GM23338 (cell line): ENCODE results near the gene TMCO4. TPM values are rescaled to one million over a fixed set of nuclear protein-coding genes. Genes with fewer than 3 reads are reported as not detected.

Experiments used
- ATAC-seq: fragments of 200-7000 bp; cut with Tn5 transposase; 3 replicates; pipeline ENCODE4 v1.9.1; 2020
- DNase-seq: peaks from one replicate; pipeline ENCODE4 v3.0.0-alpha.2; 2015; ENCODE audit warnings: low spot score
- H2AFZ ChIP-seq: fragments of 200-600 bp; sonication (generic); 2 replicates; pipeline ENCODE4 v1.8.0; 2016; ENCODE audit warnings: antibody characterized with exemption, mild to moderate bottlenecking, moderate library complexity
- H3F3A ChIP-seq: fragments of 200-600 bp; sonication (generic); replicated peaks from 2 replicates; pipeline ENCODE4 v1.8.0; 2017; ENCODE audit warnings: antibody characterized with exemption, mixed run types, low read depth
- H3K27ac ChIP-seq: fragments of 200-600 bp; sonication (generic); 2 replicates; pipeline ENCODE4 v1.6.1; 2016; ENCODE audit warnings: low read depth
- H3K27me3 ChIP-seq: fragments of 200-600 bp; sonication (generic); 2 replicates; pipeline ENCODE4 v1.8.0; 2016; ENCODE audit warnings: mild to moderate bottlenecking, mixed run types, moderate library complexity; ENCODE audit not compliant: insufficient read depth
- H3K36me3 ChIP-seq: fragments of 200-600 bp; sonication (generic); 2 replicates; pipeline ENCODE4 v1.8.0; 2016; ENCODE audit warnings: mild to moderate bottlenecking; ENCODE audit not compliant: insufficient read depth
- H3K4me1 ChIP-seq: fragments of 200-600 bp; sonication (generic); 2 replicates; pipeline ENCODE4 v1.8.0; 2016; ENCODE audit warnings: mild to moderate bottlenecking, moderate library complexity; ENCODE audit not compliant: insufficient read depth
- H3K4me2 ChIP-seq: fragments of 200-600 bp; sonication (generic); 2 replicates; pipeline ENCODE4 v1.7.1; 2017; ENCODE audit warnings: mixed run types
- H3K4me3 ChIP-seq: fragments of 200-600 bp; sonication (generic); 2 replicates; pipeline ENCODE4 v1.6.1; 2016; ENCODE audit warnings: mixed run types
- H3K79me2 ChIP-seq: fragments of 200-600 bp; sonication (generic); replicated peaks from 2 replicates; pipeline ENCODE4 v1.8.0; 2017; ENCODE audit warnings: mild to moderate bottlenecking; ENCODE audit not compliant: insufficient read depth
- H3K9me2 ChIP-seq: fragments of 200-600 bp; sonication (generic); 2 replicates; pipeline ENCODE4 v1.8.0; 2017; ENCODE audit not compliant: insufficient read depth
- H4K20me1 ChIP-seq: fragments of 200-600 bp; sonication (generic); replicated peaks from 2 replicates; pipeline ENCODE4 v1.8.0; 2017; ENCODE audit warnings: mild to moderate bottlenecking; ENCODE audit not compliant: insufficient read depth
- H3K27ac Mint-ChIP-seq: 2 replicates; pipeline ENCODE4 v1.8.0; 2020; ENCODE audit warnings: inconsistent platforms, mild to moderate bottlenecking, moderate library complexity, mixed read lengths
- H3K27me3 Mint-ChIP-seq: 3 replicates; pipeline ENCODE4 v1.8.0; 2022; ENCODE audit warnings: low read depth, mild to moderate bottlenecking, moderate library complexity, mixed read lengths, inconsistent platforms; ENCODE audit not compliant: insufficient read depth, poor library complexity
- H3K36me3 Mint-ChIP-seq: 3 replicates; pipeline ENCODE4 v1.8.0; 2021; ENCODE audit warnings: low read depth, mild to moderate bottlenecking, inconsistent platforms, moderate library complexity, mixed read lengths
- H3K4me1 Mint-ChIP-seq: 3 replicates; pipeline ENCODE4 v1.8.0; 2020; ENCODE audit warnings: mild to moderate bottlenecking, inconsistent platforms, mixed read lengths
- H3K4me3 Mint-ChIP-seq: 3 replicates; pipeline ENCODE4 v1.8.0; 2021; ENCODE audit warnings: moderate library complexity, mild to moderate bottlenecking, inconsistent platforms, mixed read lengths
- H3K9me3 Mint-ChIP-seq: 3 replicates; pipeline ENCODE4 v1.8.0; 2020; ENCODE audit warnings: moderate library complexity, mild to moderate bottlenecking, inconsistent platforms, mixed read lengths
- CREB1 ChIP-seq: fragments of 250-450 bp; sonication (Bioruptor Pico); IDR thresholded peaks from 2 replicates; pipeline ENCODE4 v1.5.0; 2020; ENCODE audit warnings: low read depth, mild to moderate bottlenecking, moderate library complexity
- EZH2 ChIP-seq: fragments of 200-600 bp; sonication (generic); IDR thresholded peaks from one replicate; pipeline ENCODE4 v1.8.0; 2017; ENCODE audit warnings: antibody characterized with exemption, mild to moderate bottlenecking, low read depth; ENCODE audit not compliant: unreplicated experiment
- EZH2phosphoT487 ChIP-seq: fragments of 200-600 bp; sonication (generic); IDR thresholded peaks from one replicate; pipeline ENCODE4 v1.8.1; 2018; ENCODE audit warnings: antibody characterized with exemption; ENCODE audit not compliant: unreplicated experiment
- JUNB ChIP-seq: IDR thresholded peaks from one replicate; pipeline ENCODE4 v1.6.1; 2016; ENCODE audit warnings: antibody characterized with exemption; ENCODE audit not compliant: unreplicated experiment
- POLR2AphosphoS5 ChIP-seq: IDR thresholded peaks from 2 replicates; pipeline ENCODE4 v1.6.1; 2016; ENCODE audit warnings: antibody characterized with exemption, low read depth
- STAT1 ChIP-seq: IDR thresholded peaks from one replicate; pipeline ENCODE4 v1.6.1; 2016; ENCODE audit warnings: antibody characterized with exemption; ENCODE audit not compliant: unreplicated experiment
- ZNF114 ChIP-seq: fragments of 250-450 bp; sonication (Bioruptor Pico); IDR thresholded peaks from 2 replicates; pipeline ENCODE4 v1.5.0; 2020; ENCODE audit warnings: mild to moderate bottlenecking, moderate library complexity
- ZNF331 ChIP-seq: fragments of 250-450 bp; sonication (Bioruptor Pico); IDR thresholded peaks from 2 replicates; pipeline ENCODE4 v1.5.0; 2020; ENCODE audit warnings: low read depth, mild to moderate bottlenecking, moderate library complexity
- polyA plus RNA-seq: library from polyadenylated mRNA; unstranded; fragments of >200 nt; fragmentation: Nextera tagmentation; extraction: Ambion mirVana; gene quantifications from 2 replicates; pipeline ENCODE4 v1.2.1, GENCODE V29; 2016
- total RNA-seq: library from RNA; depleted of rRNA; stranded (reverse); fragments of >200 nt; shearing (Covaris generic); gene quantifications from 2 replicates; pipeline ENCODE4 v1.2.3, GENCODE V29; 2014
- TF ChIP-seq, protein P1 (sequence below): fragments of 250-450 bp; sonication (Bioruptor Pico); IDR thresholded peaks from 2 replicates; pipeline ENCODE4 v1.5.0; 2020; ENCODE audit warnings: mild to moderate bottlenecking, moderate library complexity
- TF ChIP-seq, protein P2 (sequence below), 2 experiments: fragments of 200-600 bp in 1 of 2; sonication (generic) in 1 of 2; conservative IDR thresholded peaks; 2 replicates each; pipeline versions ENCODE4 v1.5.1 to v1.6.1; 2016 to 2017; ENCODE audit warnings: antibody characterized with exemption in 2 of 2, low read depth in 2 of 2, mild to moderate bottlenecking in 2 of 2, moderate library complexity in 1 of 2
- TF ChIP-seq, protein P3 (sequence below): IDR thresholded peaks from 2 replicates; pipeline ENCODE4 v1.6.1; 2016; ENCODE audit warnings: antibody characterized with exemption

Gene TMCO4
- total and polyA plus RNA-seq, 2 experiments from 2014 or later, result 2.6 to 6.9 TPM

DNA sequence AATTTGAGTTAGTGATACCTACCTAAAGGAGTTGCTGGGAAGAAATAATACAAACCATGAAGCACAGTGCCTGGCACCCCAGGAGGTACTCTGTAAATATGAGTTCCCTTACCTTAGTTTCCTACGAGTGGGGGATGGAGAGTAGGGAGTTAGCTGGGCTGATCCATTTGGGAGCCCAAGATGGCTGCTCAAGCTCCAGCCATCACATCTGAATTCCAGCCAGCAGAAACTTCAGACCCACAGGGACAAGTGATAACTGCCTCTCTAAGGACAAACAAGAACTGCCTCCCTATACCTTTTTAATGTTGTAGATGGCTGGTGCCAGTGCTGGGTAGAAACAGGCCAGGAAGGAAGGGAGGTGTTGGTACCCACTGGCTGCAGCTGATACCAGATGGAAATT lies 112.3 kb downstream of the TMCO4 start:
- Mint-ChIP-seq H3K36me3 (peaks cover 24% of the 10 kb centered on the region), H3K27me3 (peaks cover 11% of the 10 kb centered on the region), H3K27ac (no peak overlapping the region), H3K9me3 (peaks cover 16% of the 10 kb centered on the region), H3K4me1 (peaks cover 10% of the 10 kb centered on the region), H3K4me3 (no peak overlapping the region)
- H3K36me3 ChIP-seq, result no peaks in the 10 kb centered on the region
- no peaks in the 10 kb centered on the region for H4K20me1 ChIP-seq
- H3K4me2 ChIP-seq, result no peak overlapping the region
- no peaks in the 10 kb centered on the region for H3F3A ChIP-seq
- no peaks in the 10 kb centered on the region for H3K27me3 ChIP-seq
- no peak for DNase-seq
- TF ChIP-seq ZNF114 (CRISPR knock-in tag) (no peak), ZNF331 (no peak), EZH2 (no peak), JUNB (no peak), POLR2AphosphoS5 (no peak), EZH2phosphoT487 (no peak), STAT1 (no peak)
- TF ChIP-seq, protein P1, sequence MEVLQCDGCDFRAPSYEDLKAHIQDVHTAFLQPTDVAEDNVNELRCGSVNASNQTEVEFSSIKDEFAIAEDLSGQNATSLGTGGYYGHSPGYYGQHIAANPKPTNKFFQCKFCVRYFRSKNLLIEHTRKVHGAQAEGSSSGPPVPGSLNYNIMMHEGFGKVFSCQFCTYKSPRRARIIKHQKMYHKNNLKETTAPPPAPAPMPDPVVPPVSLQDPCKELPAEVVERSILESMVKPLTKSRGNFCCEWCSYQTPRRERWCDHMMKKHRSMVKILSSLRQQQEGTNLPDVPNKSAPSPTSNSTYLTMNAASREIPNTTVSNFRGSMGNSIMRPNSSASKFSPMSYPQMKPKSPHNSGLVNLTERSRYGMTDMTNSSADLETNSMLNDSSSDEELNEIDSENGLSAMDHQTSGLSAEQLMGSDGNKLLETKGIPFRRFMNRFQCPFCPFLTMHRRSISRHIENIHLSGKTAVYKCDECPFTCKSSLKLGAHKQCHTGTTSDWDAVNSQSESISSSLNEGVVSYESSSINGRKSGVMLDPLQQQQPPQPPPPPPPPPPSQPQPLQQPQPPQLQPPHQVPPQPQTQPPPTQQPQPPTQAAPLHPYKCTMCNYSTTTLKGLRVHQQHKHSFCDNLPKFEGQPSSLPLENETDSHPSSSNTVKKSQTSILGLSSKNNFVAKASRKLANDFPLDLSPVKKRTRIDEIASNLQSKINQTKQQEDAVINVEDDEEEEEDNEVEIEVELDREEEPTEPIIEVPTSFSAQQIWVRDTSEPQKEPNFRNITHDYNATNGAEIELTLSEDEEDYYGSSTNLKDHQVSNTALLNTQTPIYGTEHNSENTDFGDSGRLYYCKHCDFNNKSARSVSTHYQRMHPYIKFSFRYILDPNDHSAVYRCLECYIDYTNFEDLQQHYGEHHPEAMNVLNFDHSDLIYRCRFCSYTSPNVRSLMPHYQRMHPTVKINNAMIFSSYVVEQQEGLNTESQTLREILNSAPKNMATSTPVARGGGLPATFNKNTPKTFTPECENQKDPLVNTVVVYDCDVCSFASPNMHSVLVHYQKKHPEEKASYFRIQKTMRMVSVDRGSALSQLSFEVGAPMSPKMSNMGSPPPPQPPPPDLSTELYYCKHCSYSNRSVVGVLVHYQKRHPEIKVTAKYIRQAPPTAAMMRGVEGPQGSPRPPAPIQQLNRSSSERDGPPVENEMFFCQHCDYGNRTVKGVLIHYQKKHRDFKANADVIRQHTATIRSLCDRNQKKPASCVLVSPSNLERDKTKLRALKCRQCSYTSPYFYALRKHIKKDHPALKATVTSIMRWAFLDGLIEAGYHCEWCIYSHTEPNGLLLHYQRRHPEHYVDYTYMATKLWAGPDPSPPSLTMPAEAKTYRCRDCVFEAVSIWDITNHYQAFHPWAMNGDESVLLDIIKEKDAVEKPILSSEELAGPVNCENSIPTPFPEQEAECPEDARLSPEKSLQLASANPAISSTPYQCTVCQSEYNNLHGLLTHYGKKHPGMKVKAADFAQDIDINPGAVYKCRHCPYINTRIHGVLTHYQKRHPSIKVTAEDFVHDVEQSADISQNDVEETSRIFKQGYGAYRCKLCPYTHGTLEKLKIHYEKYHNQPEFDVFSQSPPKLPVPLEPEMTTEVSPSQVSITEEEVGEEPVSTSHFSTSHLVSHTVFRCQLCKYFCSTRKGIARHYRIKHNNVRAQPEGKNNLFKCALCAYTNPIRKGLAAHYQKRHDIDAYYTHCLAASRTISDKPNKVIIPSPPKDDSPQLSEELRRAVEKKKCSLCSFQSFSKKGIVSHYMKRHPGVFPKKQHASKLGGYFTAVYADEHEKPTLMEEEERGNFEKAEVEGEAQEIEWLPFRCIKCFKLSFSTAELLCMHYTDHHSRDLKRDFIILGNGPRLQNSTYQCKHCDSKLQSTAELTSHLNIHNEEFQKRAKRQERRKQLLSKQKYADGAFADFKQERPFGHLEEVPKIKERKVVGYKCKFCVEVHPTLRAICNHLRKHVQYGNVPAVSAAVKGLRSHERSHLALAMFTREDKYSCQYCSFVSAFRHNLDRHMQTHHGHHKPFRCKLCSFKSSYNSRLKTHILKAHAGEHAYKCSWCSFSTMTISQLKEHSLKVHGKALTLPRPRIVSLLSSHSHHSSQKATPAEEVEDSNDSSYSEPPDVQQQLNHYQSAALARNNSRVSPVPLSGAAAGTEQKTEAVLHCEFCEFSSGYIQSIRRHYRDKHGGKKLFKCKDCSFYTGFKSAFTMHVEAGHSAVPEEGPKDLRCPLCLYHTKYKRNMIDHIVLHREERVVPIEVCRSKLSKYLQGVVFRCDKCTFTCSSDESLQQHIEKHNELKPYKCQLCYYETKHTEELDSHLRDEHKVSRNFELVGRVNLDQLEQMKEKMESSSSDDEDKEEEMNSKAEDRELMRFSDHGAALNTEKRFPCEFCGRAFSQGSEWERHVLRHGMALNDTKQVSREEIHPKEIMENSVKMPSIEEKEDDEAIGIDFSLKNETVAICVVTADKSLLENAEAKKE (CRISPR knock-in tag), result no peak
- H2AFZ ChIP-seq, result no peak overlapping the region
- no peak overlapping the region for H3K27ac ChIP-seq
- no peaks in the 10 kb centered on the region for H3K9me2 ChIP-seq
- H3K4me3 ChIP-seq, result no peak overlapping the region
- ATAC-seq, result no peak
- no peaks in the 10 kb centered on the region for H3K79me2 ChIP-seq
- H3K4me1 ChIP-seq, result peaks cover 11% of the 10 kb centered on the region

DNA sequence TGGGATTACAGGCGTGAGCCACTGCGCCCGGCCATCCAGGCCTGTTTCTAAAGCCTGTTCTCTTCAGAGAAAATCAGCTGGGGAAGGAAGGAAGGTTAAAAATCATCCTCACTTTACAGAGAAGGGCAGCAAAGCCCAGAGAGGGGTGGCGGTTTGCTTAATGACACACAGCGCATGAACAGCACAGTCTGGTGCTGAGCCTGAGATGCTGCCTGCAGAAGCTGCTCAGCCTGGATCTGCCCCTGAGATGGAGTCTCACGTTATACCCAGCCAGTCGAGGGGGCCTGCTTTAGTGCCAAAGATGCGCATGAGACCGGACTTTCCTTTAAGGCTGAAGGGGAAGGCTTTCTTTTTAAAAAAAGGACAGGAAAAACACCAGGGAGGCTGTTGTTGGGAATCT lies 113.7 kb downstream of the TMCO4 start:
- Histone ChIP-seq H3K27me3 (no peaks in the 10 kb centered on the region), H3K4me3 (no peak overlapping the region), H3K4me2 (no peak overlapping the region), H2AFZ (no peak overlapping the region; the same call in 1 of the 2 replicates), H3F3A (no peaks in the 10 kb centered on the region), H4K20me1 (no peaks in the 10 kb centered on the region), H3K27ac (no peak overlapping the region), H3K4me1 (peaks cover 11% of the 10 kb centered on the region), H3K79me2 (no peaks in the 10 kb centered on the region), H3K9me2 (no peaks in the 10 kb centered on the region), H3K36me3 (no peaks in the 10 kb centered on the region)
- peak overlapping the region; percentile 69; the same call in 1 of the 2 replicates for H3K27ac Mint-ChIP-seq
- ATAC-seq (no peak), DNase-seq (no peak)
- H3K4me1 Mint-ChIP-seq, result peaks cover 15% of the 10 kb centered on the region
- no peak overlapping the region for H3K4me3 Mint-ChIP-seq
- H3K9me3 Mint-ChIP-seq, result peaks cover 16% of the 10 kb centered on the region
- peaks cover 9% of the 10 kb centered on the region for H3K27me3 Mint-ChIP-seq
- peaks cover 21% of the 10 kb centered on the region for H3K36me3 Mint-ChIP-seq
- no peak for TF ChIP-seq STAT1
- TF ChIP-seq, protein P2, sequence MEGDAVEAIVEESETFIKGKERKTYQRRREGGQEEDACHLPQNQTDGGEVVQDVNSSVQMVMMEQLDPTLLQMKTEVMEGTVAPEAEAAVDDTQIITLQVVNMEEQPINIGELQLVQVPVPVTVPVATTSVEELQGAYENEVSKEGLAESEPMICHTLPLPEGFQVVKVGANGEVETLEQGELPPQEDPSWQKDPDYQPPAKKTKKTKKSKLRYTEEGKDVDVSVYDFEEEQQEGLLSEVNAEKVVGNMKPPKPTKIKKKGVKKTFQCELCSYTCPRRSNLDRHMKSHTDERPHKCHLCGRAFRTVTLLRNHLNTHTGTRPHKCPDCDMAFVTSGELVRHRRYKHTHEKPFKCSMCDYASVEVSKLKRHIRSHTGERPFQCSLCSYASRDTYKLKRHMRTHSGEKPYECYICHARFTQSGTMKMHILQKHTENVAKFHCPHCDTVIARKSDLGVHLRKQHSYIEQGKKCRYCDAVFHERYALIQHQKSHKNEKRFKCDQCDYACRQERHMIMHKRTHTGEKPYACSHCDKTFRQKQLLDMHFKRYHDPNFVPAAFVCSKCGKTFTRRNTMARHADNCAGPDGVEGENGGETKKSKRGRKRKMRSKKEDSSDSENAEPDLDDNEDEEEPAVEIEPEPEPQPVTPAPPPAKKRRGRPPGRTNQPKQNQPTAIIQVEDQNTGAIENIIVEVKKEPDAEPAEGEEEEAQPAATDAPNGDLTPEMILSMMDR (conservative IDR thresholded peaks at IDR 0.05; ENCODE audit: low read depth in 2 of 2), result no peak
- TF ChIP-seq, protein P3, sequence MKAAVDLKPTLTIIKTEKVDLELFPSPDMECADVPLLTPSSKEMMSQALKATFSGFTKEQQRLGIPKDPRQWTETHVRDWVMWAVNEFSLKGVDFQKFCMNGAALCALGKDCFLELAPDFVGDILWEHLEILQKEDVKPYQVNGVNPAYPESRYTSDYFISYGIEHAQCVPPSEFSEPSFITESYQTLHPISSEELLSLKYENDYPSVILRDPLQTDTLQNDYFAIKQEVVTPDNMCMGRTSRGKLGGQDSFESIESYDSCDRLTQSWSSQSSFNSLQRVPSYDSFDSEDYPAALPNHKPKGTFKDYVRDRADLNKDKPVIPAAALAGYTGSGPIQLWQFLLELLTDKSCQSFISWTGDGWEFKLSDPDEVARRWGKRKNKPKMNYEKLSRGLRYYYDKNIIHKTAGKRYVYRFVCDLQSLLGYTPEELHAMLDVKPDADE, result no peak
- TF ChIP-seq CREB1 (CRISPR knock-in tag), result no peak
